Gastroesophageal sphincter (tissue), 4 donors: ENCODE measurements around the gene IZUMO2. TPM values are rescaled to one million over a fixed set of nuclear protein-coding genes. Genes with fewer than 3 reads are reported as not detected.
A peak's percentile ranks its signal among the peaks of the same experiment; 100 is the strongest.
"Not testable (repeated sequence)": the region's sequence is repeated elsewhere in the genome, so short reads cannot be mapped to it uniquely, and the experiment has no call there.

ENCODE experiments used
- ATAC-seq: fragments of 150-250 bp; one replicate; pipeline ENCODE4 v1.9.1; 2016; ENCODE audit warnings: mild to moderate bottlenecking, moderate library complexity
- H3K27ac ChIP-seq, 4 donors: fragments of 200-600 bp; sonication (generic) in 3 of 4; 1 replicate in 3 of 4; 2 replicates in 1 of 4; pipeline ENCODE4 v1.5.1; 2016 to 2019
- H3K27me3 ChIP-seq: fragments of 200-600 bp; sonication (generic); one replicate; pipeline ENCODE4 v1.5.1; 2019
- H3K36me3 ChIP-seq, 2 donors: fragments of 200-600 bp; sonication (generic); one replicate each; pipeline ENCODE4 v1.5.1; 2019; ENCODE audit warnings: control low read depth in 1 of 2
- H3K4me1 ChIP-seq, 3 donors: fragments of 200-600 bp; sonication (generic); 1 replicate in 2 of 3; 2 replicates in 1 of 3; pipeline ENCODE4 v1.5.1; 2016 to 2019; ENCODE audit warnings: control low read depth in 2 of 3
- H3K4me3 ChIP-seq, 2 donors: fragments of 200-600 bp; sonication (generic); one replicate each; pipeline ENCODE4 v1.5.1; 2019; ENCODE audit warnings: mild to moderate bottlenecking in 1 of 2, moderate library complexity in 1 of 2
- H3K9me3 ChIP-seq, 3 donors: fragments of 200-600 bp; sonication (generic); one replicate each; pipeline ENCODE4 v1.5.1; 2017 to 2019; ENCODE audit warnings: control low read depth in 2 of 3
- CTCF ChIP-seq, 4 experiments: fragments of 200-600 bp in 2 of 4; fragments of 450-650 bp in 2 of 4; sonication (generic) in 1 of 4; IDR thresholded peaks; one replicate each; pipeline ENCODE4 v1.5.1; 2017 to 2019; ENCODE audit warnings: antibody characterized with exemption in 4 of 4, mild to moderate bottlenecking in 2 of 4, moderate library complexity in 2 of 4
- WGBS, 2 donors: methylation state at CpG; one replicate each; pipeline ENCODE4 v1.1.5; 2018; ENCODE audit warnings: low coverage in 1 of 2; 5-methylcytosine and 5-hydroxymethylcytosine counted together
- total RNA-seq, 4 donors: library from RNA; depleted of rRNA; stranded (reverse); fragments of >200 nt; gene quantifications; one replicate each; pipeline ENCODE4 v1.1.0, GENCODE V29; 2016

IZUMO2 gene
- total RNA-seq, 4 donors from 2014 or later = not detected

GRCh38 chr19:50136603-50137365 lies 26.3 kb downstream of the IZUMO2 start:
- WGBS, 2 donors = 46 to 50% methylated on average over 16 to 17 of the region's 23 CpGs
- H3K4me1 ChIP-seq, H3K4me3 ChIP-seq, H3K36me3 ChIP-seq, ATAC-seq, H3K9me3 ChIP-seq, H3K27ac ChIP-seq: not testable (repeated sequence)
- TF ChIP-seq CTCF (IDR thresholded peaks at IDR 0.05) = peak in 1 of 4 experiments; percentile 33
- H3K27me3 ChIP-seq = peaks cover 31% of the 10 kb centered on the region

GRCh38 chr19:50135856-50136602 lies 27.1 kb downstream of the IZUMO2 start:
- WGBS, 2 donors = 81 to 84% methylated on average over 10 of the region's 10 CpGs
- H3K4me1 ChIP-seq, H3K27ac ChIP-seq, H3K9me3 ChIP-seq, H3K36me3 ChIP-seq, ATAC-seq, H3K4me3 ChIP-seq: not testable (repeated sequence)
- peaks cover 31% of the 10 kb centered on the region for H3K27me3 ChIP-seq

GRCh38 chr19:50134777-50135719 lies 28.0 kb downstream of the IZUMO2 start:
- ATAC-seq, H3K27ac ChIP-seq, H3K9me3 ChIP-seq, H3K4me1 ChIP-seq, H3K36me3 ChIP-seq, H3K4me3 ChIP-seq: not testable (repeated sequence)
- 79 to 82% methylated on average over 16 to 18 of the region's 21 CpGs for WGBS, 2 donors
- H3K27me3 ChIP-seq = peaks cover 31% of the 10 kb centered on the region

- peaks cover 31% of the 10 kb centered on the region for H3K27me3 ChIP-seq
- H3K27ac ChIP-seq, ATAC-seq, H3K36me3 ChIP-seq, H3K9me3 ChIP-seq, H3K4me3 ChIP-seq, H3K4me1 ChIP-seq: not testable (repeated sequence)
- WGBS, 2 donors = 64 to 78% methylated on average over 12 to 13 of the region's 31 CpGs
Measured at GRCh38 chr19:50133518-50134492, 29.3 kb downstream of the IZUMO2 start.

GRCh38 chr19:50104012-50104411 lies 59.1 kb downstream of the IZUMO2 start:
- H3K27ac ChIP-seq, H3K27me3 ChIP-seq, H3K4me1 ChIP-seq, ATAC-seq, H3K4me3 ChIP-seq, H3K9me3 ChIP-seq, H3K36me3 ChIP-seq: not testable (repeated sequence)
- no CpG with 5 or more reads among the region's 13 CpGs for WGBS, 2 donors

GRCh38 chr19:50103405-50103804 lies 59.7 kb downstream of the IZUMO2 start:
- not testable (repeated sequence) for ATAC-seq, H3K4me3 ChIP-seq

More at GRCh38 chr19:50103405-50103804, 59.7 kb downstream of the IZUMO2 start:
- not testable (repeated sequence) for H3K4me1 ChIP-seq, H3K36me3 ChIP-seq, H3K9me3 ChIP-seq, H3K27ac ChIP-seq
- no CpG with 5 or more reads among the region's 13 CpGs for whole genome bisulfite sequencing, 2 donors
- peaks cover 11% of the 10 kb centered on the region for H3K27me3 ChIP-seq

Other genes starting within 250 kb of the IZUMO2 start
- gene ATF5, start 234.1 kb downstream of the IZUMO2 start, total RNA-seq = 10 to 100 TPM; 12.3 to 22.7 (median 16.7) TPM
- 10 to 100 TPM; 30.1 to 43.2 (median 37.7) TPM for gene NUP62, start 233.8 kb downstream of the IZUMO2 start, total RNA-seq
- gene SIGLEC11, start 202.1 kb downstream of the IZUMO2 start, total RNA-seq = 1 to 10 TPM in 3 of 4 donors, under 1 TPM in 1; 0.85 to 3.6 (median 1.3) TPM
- 10 to 100 TPM; 17.5 to 34.3 (median 26.0) TPM for gene VRK3, start 137.9 kb downstream of the IZUMO2 start, total RNA-seq
- gene ZNF473, start 137.3 kb downstream of the IZUMO2 start, total RNA-seq = 10 to 100 TPM in 2 of 4 donors, 1 to 10 TPM in 2; 5.5 to 20.9 (median 11.4) TPM
- gene MYH14, start 40.3 kb upstream of the IZUMO2 start, total RNA-seq = 1 to 10 TPM; 3.5 to 10.0 (median 6.1) TPM
- gene KCNC3, start 166.1 kb upstream of the IZUMO2 start, total RNA-seq = under 1 TPM in 3 of 4 donors, not detected in 1; 0.16 to 0.67 (median 0.58) TPM
- gene NAPSA, start 202.4 kb upstream of the IZUMO2 start, total RNA-seq = 1 to 10 TPM in 1 of 4 donors, not detected in 3; 1.0 TPM
- gene NR1H2, start 213.2 kb upstream of the IZUMO2 start, total RNA-seq = 100 to 1,000 TPM; 138 to 191 (median 145) TPM
- gene POLD1, start 221.1 kb upstream of the IZUMO2 start, total RNA-seq = 10 to 100 TPM in 2 of 4 donors, 1 to 10 TPM in 2; 7.2 to 13.7 (median 10.3) TPM